HEK293 (cell line): Measurements from ENCODE around the gene TMCC2.

ENCODE experiments used
- ATF2 ChIP-seq: fragments of 450-650 bp; formaldehyde crosslinking; IDR thresholded peaks from 2 replicates; pipeline ENCODE4 v1.5.1; 2016; ENCODE audit warnings: missing biosample characterization, missing genetic modification characterization, low read depth
- KLF8 ChIP-seq: fragments of 450-650 bp; formaldehyde crosslinking; IDR thresholded peaks from 2 replicates; pipeline ENCODE4 v1.5.1; 2016; ENCODE audit warnings: missing biosample characterization, missing genetic modification characterization
- REST ChIP-seq: fragments of 450-650 bp; formaldehyde crosslinking; IDR thresholded peaks from 2 replicates; pipeline ENCODE4 v1.5.1; 2016; ENCODE audit warnings: missing biosample characterization, missing genetic modification characterization
- SETDB1 ChIP-seq: IDR thresholded peaks from one replicate; pipeline ENCODE4 v1.6.1; 2017; ENCODE audit warnings: mild to moderate bottlenecking, low read length, moderate library complexity, mixed read lengths; ENCODE audit not compliant: insufficient read length
- ZBTB21 ChIP-seq: fragments of 450-650 bp; formaldehyde crosslinking; IDR thresholded peaks from 2 replicates; pipeline ENCODE4 v1.5.1; 2017; ENCODE audit warnings: missing biosample characterization, missing genetic modification characterization
- ZBTB48 ChIP-seq: fragments of 450-650 bp; formaldehyde crosslinking; IDR thresholded peaks from 2 replicates; pipeline ENCODE4 v1.5.1; 2016; ENCODE audit warnings: missing biosample characterization, missing genetic modification characterization
- ZBTB6 ChIP-seq: fragments of 450-650 bp; formaldehyde crosslinking; IDR thresholded peaks from 2 replicates; pipeline ENCODE4 v1.5.1; 2017; ENCODE audit warnings: missing biosample characterization, missing genetic modification characterization
- ZNF133 ChIP-seq: fragments of 450-650 bp; formaldehyde crosslinking; IDR thresholded peaks from 2 replicates; pipeline ENCODE4 v1.5.1; 2016; ENCODE audit warnings: missing biosample characterization, missing genetic modification characterization
- ZNF148 ChIP-seq: fragments of 450-650 bp; formaldehyde crosslinking; IDR thresholded peaks from 2 replicates; pipeline ENCODE4 v1.5.0; 2017; ENCODE audit warnings: missing biosample characterization, missing genetic modification characterization, borderline replicate concordance
- ZNF211 ChIP-seq: fragments of 450-650 bp; formaldehyde crosslinking; IDR thresholded peaks from 2 replicates; pipeline ENCODE4 v1.5.1; 2016; ENCODE audit warnings: low read depth, missing biosample characterization, missing genetic modification characterization
- ZNF23 ChIP-seq: fragments of 450-650 bp; formaldehyde crosslinking; IDR thresholded peaks from 2 replicates; pipeline ENCODE4 v1.5.1; 2016; ENCODE audit warnings: missing biosample characterization, missing genetic modification characterization, borderline replicate concordance
- ZNF24 ChIP-seq: fragments of 450-650 bp; formaldehyde crosslinking; IDR thresholded peaks from 2 replicates; pipeline ENCODE4 v1.5.1; 2016; ENCODE audit warnings: missing biosample characterization, missing genetic modification characterization
- ZNF266 ChIP-seq: fragments of 450-650 bp; formaldehyde crosslinking; IDR thresholded peaks from 2 replicates; pipeline ENCODE4 v1.5.1; 2016; ENCODE audit warnings: missing biosample characterization, missing genetic modification characterization, low read depth
- ZNF324 ChIP-seq: fragments of 450-650 bp; formaldehyde crosslinking; IDR thresholded peaks from 2 replicates; pipeline ENCODE4 v1.5.1; 2016; ENCODE audit warnings: missing biosample characterization, missing genetic modification characterization
- ZNF341 ChIP-seq: fragments of 450-650 bp; formaldehyde crosslinking; IDR thresholded peaks from 2 replicates; pipeline ENCODE4; 2016; ENCODE audit warnings: low read depth, missing biosample characterization, missing genetic modification characterization
- ZNF350 ChIP-seq: fragments of 450-650 bp; formaldehyde crosslinking; IDR thresholded peaks from 2 replicates; pipeline ENCODE4 v1.5.0; 2017; ENCODE audit warnings: missing biosample characterization, mild to moderate bottlenecking, missing genetic modification characterization
- ZNF37A ChIP-seq: fragments of 450-650 bp; IDR thresholded peaks from 2 replicates; pipeline ENCODE4 v1.5.1; 2018; ENCODE audit warnings: missing biosample characterization, missing genetic modification characterization
- ZNF514 ChIP-seq: fragments of 450-650 bp; formaldehyde crosslinking; IDR thresholded peaks from 2 replicates; pipeline ENCODE4 v1.5.1; 2016; ENCODE audit warnings: missing biosample characterization, missing genetic modification characterization
- ZNF596 ChIP-seq: fragments of 450-650 bp; IDR thresholded peaks from 2 replicates; pipeline ENCODE4 v1.5.0; 2018; ENCODE audit warnings: missing biosample characterization, mild to moderate bottlenecking, missing genetic modification characterization, moderate library complexity
- ZNF654 ChIP-seq: fragments of 450-650 bp; formaldehyde crosslinking; IDR thresholded peaks from 2 replicates; pipeline ENCODE4 v1.5.1; 2016; ENCODE audit warnings: low read depth, missing biosample characterization, missing genetic modification characterization
- ZNF692 ChIP-seq: fragments of 450-650 bp; formaldehyde crosslinking; IDR thresholded peaks from 2 replicates; pipeline ENCODE4 v1.5.1; 2016; ENCODE audit warnings: missing biosample characterization, missing genetic modification characterization
- ZNF747 ChIP-seq: fragments of 450-650 bp; formaldehyde crosslinking; IDR thresholded peaks from 2 replicates; pipeline ENCODE4 v1.5.1; 2016; ENCODE audit warnings: missing biosample characterization, missing genetic modification characterization
- ZNF777 ChIP-seq: fragments of 450-650 bp; formaldehyde crosslinking; IDR thresholded peaks from 2 replicates; pipeline ENCODE4 v1.5.1; 2017; ENCODE audit warnings: missing biosample characterization, missing genetic modification characterization, borderline replicate concordance
- ZNF830 ChIP-seq: fragments of 450-650 bp; IDR thresholded peaks from 2 replicates; pipeline ENCODE4 v1.5.0; 2018; ENCODE audit warnings: missing biosample characterization, missing genetic modification characterization, low read depth, mild to moderate bottlenecking, moderate library complexity
- ZNF843 ChIP-seq: fragments of 450-650 bp; formaldehyde crosslinking; IDR thresholded peaks from 2 replicates; pipeline ENCODE4 v1.5.1; 2016; ENCODE audit warnings: missing biosample characterization, missing genetic modification characterization
- ZSCAN16 ChIP-seq: fragments of 450-650 bp; formaldehyde crosslinking; IDR thresholded peaks from 2 replicates; pipeline ENCODE4 v1.5.1; 2016; ENCODE audit warnings: missing biosample characterization, missing genetic modification characterization
- TF ChIP-seq, protein P1 (sequence below): fragments of 450-650 bp; formaldehyde crosslinking; IDR thresholded peaks from 2 replicates; pipeline ENCODE4 v1.5.1; 2016; ENCODE audit warnings: missing biosample characterization, missing genetic modification characterization

The TMCC2 gene

GRCh38 chr1:205211169-205211838 lies 16.4 kb upstream of the TMCC2 start, which contains the start of gene DSTYK (continued):
- TF ChIP-seq REST = peak; percentile 77
- TF ChIP-seq ZSCAN16 (tag by site-specific recombination) = peak; percentile 67; the same call in 1 of the 2 replicates
- TF ChIP-seq ZNF596 (tag by site-specific recombination) = no peak
- TF ChIP-seq, protein P1, sequence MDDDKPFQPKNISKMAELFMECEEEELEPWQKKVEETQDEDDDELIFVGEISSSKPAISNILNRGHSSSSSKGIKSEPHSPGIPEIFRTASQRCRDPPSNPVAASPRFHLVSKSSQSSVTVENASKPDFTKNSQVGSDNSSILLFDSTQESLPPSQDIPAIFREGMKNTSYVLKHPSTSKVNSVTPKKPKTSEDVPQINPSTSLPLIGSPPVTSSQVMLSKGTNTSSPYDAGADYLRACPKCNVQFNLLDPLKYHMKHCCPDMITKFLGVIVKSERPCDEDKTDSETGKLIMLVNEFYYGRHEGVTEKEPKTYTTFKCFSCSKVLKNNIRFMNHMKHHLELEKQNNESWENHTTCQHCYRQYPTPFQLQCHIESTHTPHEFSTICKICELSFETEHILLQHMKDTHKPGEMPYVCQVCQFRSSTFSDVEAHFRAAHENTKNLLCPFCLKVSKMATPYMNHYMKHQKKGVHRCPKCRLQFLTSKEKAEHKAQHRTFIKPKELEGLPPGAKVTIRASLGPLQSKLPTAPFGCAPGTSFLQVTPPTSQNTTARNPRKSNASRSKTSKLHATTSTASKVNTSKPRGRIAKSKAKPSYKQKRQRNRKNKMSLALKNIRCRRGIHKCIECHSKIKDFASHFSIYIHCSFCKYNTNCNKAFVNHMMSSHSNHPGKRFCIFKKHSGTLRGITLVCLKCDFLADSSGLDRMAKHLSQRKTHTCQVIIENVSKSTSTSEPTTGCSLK (tag by site-specific recombination) = no peak
- 0 out of 2 replicates have a peak, but pooled peaks have one; percentile 7 for TF ChIP-seq ZNF654 (tag by site-specific recombination)
- no peak for TF ChIP-seq ZNF133 (tag by site-specific recombination)
- no peak for TF ChIP-seq ZNF514 (tag by site-specific recombination)
- no peak; the same call in 1 of the 2 replicates for TF ChIP-seq ZNF777 (tag by site-specific recombination)
- TF ChIP-seq ZNF324 (tag by site-specific recombination) = peak; percentile 99
- TF ChIP-seq ATF2 (tag by site-specific recombination) = peak; percentile 75
- TF ChIP-seq ZNF341 (tag by site-specific recombination) = peak; percentile 48
- TF ChIP-seq ZNF747 (tag by site-specific recombination) = no peak
- no peak for TF ChIP-seq SETDB1
- 0 out of 2 replicates have a peak, but pooled peaks have one; percentile 41 for TF ChIP-seq ZNF23 (tag by site-specific recombination)
- peak; percentile 99 for TF ChIP-seq KLF8 (tag by site-specific recombination)
- peak; percentile 84 for TF ChIP-seq ZBTB6 (tag by site-specific recombination)
- peak; percentile 75 for TF ChIP-seq ZNF843 (tag by site-specific recombination)
- peak; percentile 94; the same call in 1 of the 2 replicates for TF ChIP-seq ZNF148 (tag by site-specific recombination)
- TF ChIP-seq ZNF830 (tag by site-specific recombination) = no peak
- TF ChIP-seq ZNF692 (tag by site-specific recombination) = peak; percentile 96
- TF ChIP-seq ZNF211 (tag by site-specific recombination) = no peak
- peak; percentile 96 for TF ChIP-seq ZNF24 (tag by site-specific recombination)
- TF ChIP-seq ZNF266 (tag by site-specific recombination) = no peak
- TF ChIP-seq ZBTB48 (tag by site-specific recombination) = peak; percentile 81
- TF ChIP-seq ZBTB21 (tag by site-specific recombination) = peak; percentile 89
- TF ChIP-seq ZNF37A (tag by site-specific recombination) = no peak
- TF ChIP-seq ZNF350 = no peak
